Peyer's patch (tissue), 4 donors: ENCODE results near the gene ABI3. TPM values are rescaled to one million over a fixed set of nuclear protein-coding genes. Genes with fewer than 3 reads are reported as not detected.
"Not testable (repeated sequence)": the region's sequence is repeated elsewhere in the genome, so short reads cannot be mapped to it uniquely, and the experiment has no call there.

ENCODE experiments used
- DNase-seq, 3 donors: peaks; one replicate each; pipeline ENCODE4 v3.0.0-alpha.2; 2017 to 2019
- H3K27ac ChIP-seq, 4 donors: fragments of 200-600 bp; sonication (generic); one replicate each; pipeline ENCODE4 v1.5.1; 2016 to 2019
- H3K27me3 ChIP-seq, 2 donors: fragments of 200-600 bp; sonication (generic); one replicate each; pipeline ENCODE4 v1.5.1; 2019
- H3K36me3 ChIP-seq, 3 donors: fragments of 200-600 bp; sonication (generic); one replicate each; pipeline ENCODE4 v1.5.1; 2016 to 2019
- H3K4me1 ChIP-seq, 4 donors: fragments of 200-600 bp; sonication (generic); one replicate each; pipeline ENCODE4 v1.5.1; 2016 to 2019
- H3K4me3 ChIP-seq, 4 donors: fragments of 200-600 bp; sonication (generic); 1 replicate in 3 of 4; 2 replicates in 1 of 4; pipeline ENCODE4 v1.5.1; 2016 to 2019; ENCODE audit warnings: mild to moderate bottlenecking in 1 of 4
- H3K9me3 ChIP-seq, 4 donors: fragments of 200-600 bp; sonication (generic); one replicate each; pipeline ENCODE4 v1.5.1; 2016 to 2019; ENCODE audit warnings: mild to moderate bottlenecking in 1 of 4
- POLR2A ChIP-seq, 2 donors: fragments of 450-650 bp; IDR thresholded peaks; one replicate each; pipeline ENCODE4 v1.5.1; 2017; ENCODE audit warnings: antibody characterized with exemption in 2 of 2, mild to moderate bottlenecking in 2 of 2, moderate library complexity in 2 of 2
- total RNA-seq, 4 donors: library from RNA; depleted of rRNA; stranded (reverse); fragments of >200 nt; gene quantifications; one replicate each; pipeline ENCODE4 v1.1.0, GENCODE V29; 2016
- TF ChIP-seq, protein P1 (sequence below), 6 experiments: fragments of 450-650 bp in 4 of 6; fragments of 200-600 bp in 2 of 6; sonication (generic) in 1 of 6; IDR thresholded peaks; one replicate each; pipeline ENCODE4 v1.5.1; 2017 to 2019; ENCODE audit warnings: antibody characterized with exemption in 6 of 6, mild to moderate bottlenecking in 3 of 6, moderate library complexity in 1 of 6

The ABI3 gene
- total RNA-seq, 4 donors from 2014 or later, result 4.9 to 50.3 (median 8.9) TPM

DNA sequence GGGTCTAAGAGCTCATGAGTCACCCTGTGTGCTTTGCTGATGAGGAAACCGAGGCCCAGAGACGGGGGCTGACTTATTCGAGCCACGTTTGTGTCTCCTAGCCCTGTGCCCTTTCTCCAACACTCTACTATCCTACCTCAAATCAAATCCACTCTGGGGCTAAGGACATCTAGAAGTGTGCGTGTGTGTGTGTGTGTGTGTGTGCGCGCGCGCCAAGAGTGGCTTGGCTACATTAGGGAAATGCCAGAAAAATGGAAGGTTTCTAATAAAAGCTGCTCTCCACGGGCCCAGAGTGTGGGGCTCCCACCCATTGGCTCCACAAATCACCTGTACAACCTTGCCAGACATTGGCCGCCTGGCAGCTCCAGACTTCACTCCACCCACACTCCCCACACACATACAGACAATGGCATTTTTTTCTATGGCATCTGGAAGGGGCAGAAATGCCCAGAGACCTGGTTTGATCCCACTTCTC is 50.3 kb downstream of the ABI3 start:
- no peak for DNase-seq
- H3K36me3 ChIP-seq, result no peaks in the 10 kb centered on the region
- no peaks in the 10 kb centered on the region for H3K9me3 ChIP-seq
- peak overlapping the region; percentile 38 to 67 (median 52) for H3K27ac ChIP-seq
- no peak for TF ChIP-seq POLR2A (IDR thresholded peaks at IDR 0.05)
- TF ChIP-seq, protein P1, sequence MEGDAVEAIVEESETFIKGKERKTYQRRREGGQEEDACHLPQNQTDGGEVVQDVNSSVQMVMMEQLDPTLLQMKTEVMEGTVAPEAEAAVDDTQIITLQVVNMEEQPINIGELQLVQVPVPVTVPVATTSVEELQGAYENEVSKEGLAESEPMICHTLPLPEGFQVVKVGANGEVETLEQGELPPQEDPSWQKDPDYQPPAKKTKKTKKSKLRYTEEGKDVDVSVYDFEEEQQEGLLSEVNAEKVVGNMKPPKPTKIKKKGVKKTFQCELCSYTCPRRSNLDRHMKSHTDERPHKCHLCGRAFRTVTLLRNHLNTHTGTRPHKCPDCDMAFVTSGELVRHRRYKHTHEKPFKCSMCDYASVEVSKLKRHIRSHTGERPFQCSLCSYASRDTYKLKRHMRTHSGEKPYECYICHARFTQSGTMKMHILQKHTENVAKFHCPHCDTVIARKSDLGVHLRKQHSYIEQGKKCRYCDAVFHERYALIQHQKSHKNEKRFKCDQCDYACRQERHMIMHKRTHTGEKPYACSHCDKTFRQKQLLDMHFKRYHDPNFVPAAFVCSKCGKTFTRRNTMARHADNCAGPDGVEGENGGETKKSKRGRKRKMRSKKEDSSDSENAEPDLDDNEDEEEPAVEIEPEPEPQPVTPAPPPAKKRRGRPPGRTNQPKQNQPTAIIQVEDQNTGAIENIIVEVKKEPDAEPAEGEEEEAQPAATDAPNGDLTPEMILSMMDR (IDR thresholded peaks at IDR 0.05), result no peak
- peak overlapping the region; percentile 45 to 76 (median 56) for H3K4me3 ChIP-seq
- no peaks in the 10 kb centered on the region for H3K27me3 ChIP-seq
- peaks cover 0 to 7% (median 3%) of the 10 kb centered on the region in 4 donors for H3K4me1 ChIP-seq

DNA sequence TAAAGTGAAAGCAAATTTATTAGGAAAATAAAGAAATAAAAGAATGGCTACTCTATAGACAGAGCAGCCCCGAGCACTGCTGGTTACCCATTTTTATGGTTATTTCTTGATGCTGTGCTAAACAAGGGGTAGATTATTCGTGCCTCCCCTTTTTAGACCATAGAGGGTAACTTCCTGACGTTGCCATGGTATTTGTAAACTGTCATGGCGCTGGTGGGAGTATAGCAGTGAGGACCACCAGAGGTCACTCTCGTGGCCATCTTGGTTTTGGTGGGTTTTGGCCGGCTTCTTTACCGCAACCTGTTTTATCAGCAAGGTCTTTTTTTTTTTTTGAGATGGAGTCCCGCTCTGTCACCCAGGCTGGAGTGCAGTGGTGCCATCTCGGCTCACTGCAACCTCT is 51.0 kb downstream of the ABI3 start:
- not testable (repeated sequence) for H3K4me1 ChIP-seq, H3K27ac ChIP-seq, DNase-seq, H3K9me3 ChIP-seq, H3K36me3 ChIP-seq, H3K4me3 ChIP-seq, H3K27me3 ChIP-seq

- H3K27me3 ChIP-seq, result no peaks in the 10 kb centered on the region
- no peak overlapping the region for H3K4me3 ChIP-seq
- no peak overlapping the region for H3K27ac ChIP-seq
- TF ChIP-seq, protein P1 (IDR thresholded peaks at IDR 0.05), result no peak
- TF ChIP-seq POLR2A (IDR thresholded peaks at IDR 0.05), result no peak
- DNase-seq, result no peak
- no peaks in the 10 kb centered on the region for H3K36me3 ChIP-seq
- H3K4me1 ChIP-seq, result no peaks in the 10 kb centered on the region
- H3K9me3 ChIP-seq, result no peaks in the 10 kb centered on the region
These were observed 55.7 kb downstream of the ABI3 start for GRCh38 chr17:49266233-49266632.

DNA sequence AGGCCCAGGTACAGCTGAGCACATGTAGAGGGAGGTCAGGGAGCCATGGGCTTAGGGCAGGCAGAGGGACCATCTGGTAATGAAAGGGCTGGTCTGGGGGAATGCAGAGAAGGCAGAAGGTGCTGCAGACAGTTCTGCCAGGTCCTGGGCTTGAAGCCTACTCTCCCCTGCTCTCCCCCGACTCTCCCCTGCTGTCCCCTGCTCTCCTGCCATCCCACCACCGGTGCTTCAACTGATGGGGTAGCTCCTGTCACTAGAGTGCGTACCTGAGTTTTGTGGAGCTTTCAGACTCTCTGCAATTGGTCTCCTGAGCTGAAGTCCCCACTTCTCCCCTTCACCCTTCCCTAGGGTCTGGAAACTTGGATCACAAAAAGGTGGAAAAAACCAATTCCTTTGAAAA is 57.4 kb downstream of the ABI3 start:
- H3K27me3 ChIP-seq, result no peaks in the 10 kb centered on the region
- H3K4me1 ChIP-seq, result no peaks in the 10 kb centered on the region
- no peak for DNase-seq
- no peaks in the 10 kb centered on the region for H3K36me3 ChIP-seq
- no peaks in the 10 kb centered on the region for H3K9me3 ChIP-seq
- no peak overlapping the region for H3K27ac ChIP-seq
- TF ChIP-seq POLR2A (IDR thresholded peaks at IDR 0.05), result no peak
- TF ChIP-seq, protein P1 (IDR thresholded peaks at IDR 0.05), result no peak
- H3K4me3 ChIP-seq, result no peak overlapping the region

GRCh38 chr17:49269356-49269755 is 58.8 kb downstream of the ABI3 start:
- Histone ChIP-seq H3K9me3 (no peaks in the 10 kb centered on the region), H3K27me3 (no peaks in the 10 kb centered on the region), H3K4me3 (no peak overlapping the region), H3K36me3 (no peaks in the 10 kb centered on the region), H3K4me1 (no peaks in the 10 kb centered on the region), H3K27ac (no peak overlapping the region)
- no peak for TF ChIP-seq POLR2A (IDR thresholded peaks at IDR 0.05)
- TF ChIP-seq, protein P1 (IDR thresholded peaks at IDR 0.05), result no peak
- no peak for DNase-seq

Other genes with a start within 250 kb of the ABI3 start
- gene GIP, start 242.1 kb upstream of the ABI3 start, total RNA-seq, result not detected
- under 1 TPM in 1 of 4 donors, not detected in 3; 0.54 TPM for gene IGF2BP1, start 213.3 kb upstream of the ABI3 start, total RNA-seq
- gene B4GALNT2, start 77.9 kb upstream of the ABI3 start, total RNA-seq, result 10 to 100 TPM in 1 of 4 donors, 1 to 10 TPM in 2, under 1 TPM in 1; 0.83 to 11.2 (median 7.5) TPM
- gene GNGT2, start 133 bp upstream of the ABI3 start, total RNA-seq, result 10 to 100 TPM in 1 of 4 donors, 1 to 10 TPM in 1, not detected in 2; 4.8 to 14.0 TPM
- not detected for gene PHOSPHO1, start 20.1 kb downstream of the ABI3 start, total RNA-seq
- gene ZNF652, start 151.5 kb downstream of the ABI3 start, total RNA-seq, result 10 to 100 TPM; 36.5 to 56.1 (median 42.5) TPM
- 10 to 100 TPM; 59.5 to 75.9 (median 69.9) TPM for gene PHB1, start 204.2 kb downstream of the ABI3 start, total RNA-seq